ENCODE results near the gene CGB7. TPM values are rescaled to one million over a fixed set of nuclear protein-coding genes. Genes with fewer than 3 reads are reported as not detected.
A peak's percentile ranks its signal among the peaks of the same experiment; 100 is the strongest.

CGB7 gene
- total RNA-seq, 6 donors from 2014 or later: 0.22 to 5.2 (median 0.55) TPM

DNA sequence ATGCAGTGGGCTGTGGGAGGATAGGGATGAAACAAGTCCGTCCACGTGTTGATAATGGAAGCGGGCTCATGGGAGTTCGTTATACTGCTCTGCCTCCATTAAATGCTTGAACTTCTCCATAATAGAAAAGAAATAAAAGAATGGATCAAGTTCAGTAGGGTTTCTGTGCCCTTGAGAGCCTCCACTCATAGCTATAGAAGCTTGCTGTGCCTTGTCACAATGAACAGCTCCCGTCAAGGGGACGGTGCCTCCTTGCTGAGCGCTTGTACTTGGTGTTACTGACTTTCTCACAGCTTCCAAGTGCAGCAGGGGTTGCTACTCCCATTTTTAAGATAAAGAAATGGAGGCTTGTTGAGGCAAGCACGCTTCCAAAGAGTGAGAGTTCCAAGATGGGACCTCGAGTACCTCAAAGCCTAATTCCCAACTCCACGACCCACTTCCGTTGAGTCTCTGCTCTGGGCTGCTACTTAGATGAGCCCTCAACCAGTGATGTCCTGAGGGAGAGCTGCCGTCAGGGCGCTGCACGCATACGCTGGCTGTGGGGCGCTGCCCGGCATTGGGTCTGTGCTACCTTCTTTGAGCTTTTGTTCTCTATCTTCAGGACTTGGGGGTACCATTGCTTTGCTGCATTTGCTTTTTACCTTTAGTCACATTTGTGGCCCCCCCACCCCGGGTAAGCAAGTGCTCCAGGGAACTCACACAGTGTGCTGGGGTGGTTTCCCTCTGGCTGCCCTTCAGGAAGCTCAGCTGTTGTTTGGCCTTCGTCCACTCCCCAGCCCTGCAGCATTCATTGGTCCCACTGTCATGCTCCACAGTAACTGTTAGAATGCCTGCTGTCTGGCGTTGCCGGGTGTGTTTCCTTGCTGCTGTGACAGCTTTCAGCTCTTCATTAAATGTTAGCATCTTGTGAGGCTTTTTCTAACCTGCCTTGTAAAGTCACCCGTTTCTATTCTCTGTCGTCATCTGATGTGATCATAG lies 37.2 kb upstream of the CGB7 start:
- Histone ChIP-seq H3K27me3 (no peaks in the 10 kb centered on the region), H3K36me3 (peaks cover 19 to 97% (median 80%) of the 10 kb centered on the region in 4 donors), H3K9me3 (no peaks in the 10 kb centered on the region), H3K4me1 (peaks cover 4 to 5% (median 4%) of the 10 kb centered on the region in 4 donors), H3K27ac (no peak overlapping the region), H3K4me3 (no peak overlapping the region)
- TF ChIP-seq POLR2A (IDR thresholded peaks at IDR 0.05): no peak
- no peak for TF ChIP-seq POLR2AphosphoS5 (IDR thresholded peaks at IDR 0.05)
- TF ChIP-seq, protein P1, sequence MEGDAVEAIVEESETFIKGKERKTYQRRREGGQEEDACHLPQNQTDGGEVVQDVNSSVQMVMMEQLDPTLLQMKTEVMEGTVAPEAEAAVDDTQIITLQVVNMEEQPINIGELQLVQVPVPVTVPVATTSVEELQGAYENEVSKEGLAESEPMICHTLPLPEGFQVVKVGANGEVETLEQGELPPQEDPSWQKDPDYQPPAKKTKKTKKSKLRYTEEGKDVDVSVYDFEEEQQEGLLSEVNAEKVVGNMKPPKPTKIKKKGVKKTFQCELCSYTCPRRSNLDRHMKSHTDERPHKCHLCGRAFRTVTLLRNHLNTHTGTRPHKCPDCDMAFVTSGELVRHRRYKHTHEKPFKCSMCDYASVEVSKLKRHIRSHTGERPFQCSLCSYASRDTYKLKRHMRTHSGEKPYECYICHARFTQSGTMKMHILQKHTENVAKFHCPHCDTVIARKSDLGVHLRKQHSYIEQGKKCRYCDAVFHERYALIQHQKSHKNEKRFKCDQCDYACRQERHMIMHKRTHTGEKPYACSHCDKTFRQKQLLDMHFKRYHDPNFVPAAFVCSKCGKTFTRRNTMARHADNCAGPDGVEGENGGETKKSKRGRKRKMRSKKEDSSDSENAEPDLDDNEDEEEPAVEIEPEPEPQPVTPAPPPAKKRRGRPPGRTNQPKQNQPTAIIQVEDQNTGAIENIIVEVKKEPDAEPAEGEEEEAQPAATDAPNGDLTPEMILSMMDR (IDR thresholded peaks at IDR 0.05): no peak
- TF ChIP-seq EP300 (IDR thresholded peaks at IDR 0.05): no peak
- ATAC-seq (ENCODE audit: low FRiP score in 2 of 2): no peak
- 85 to 87% methylated on average over 22 to 23 of the region's 23 CpGs for WGBS, 2 donors
- peak in 1 of 2 donors; percentile 58 for DNase-seq

GRCh38 chr19:49092686-49093085 lies 35.1 kb upstream of the CGB7 start:
- Histone ChIP-seq H3K4me3 (no peak overlapping the region), H3K27ac (no peak overlapping the region), H3K27me3 (no peaks in the 10 kb centered on the region), H3K36me3 (peaks cover 19 to 94% (median 77%) of the 10 kb centered on the region in 4 donors), H3K9me3 (no peaks in the 10 kb centered on the region), H3K4me1 (peaks cover 5 to 17% (median 6%) of the 10 kb centered on the region in 4 donors)
- ATAC-seq (ENCODE audit: low FRiP score in 2 of 2) (no peak), DNase-seq (no peak)
- 93 to 95% methylated on average over 6 of the region's 6 CpGs for WGBS, 2 donors
- TF ChIP-seq, protein P1 (IDR thresholded peaks at IDR 0.05): no peak
- TF ChIP-seq POLR2AphosphoS5 (IDR thresholded peaks at IDR 0.05) (no peak), POLR2A (IDR thresholded peaks at IDR 0.05) (no peak), EP300 (IDR thresholded peaks at IDR 0.05) (no peak)

GRCh38 chr19:49091391-49092038 lies 34.0 kb upstream of the CGB7 start:
- WGBS, 2 donors: 91% methylated on average over 17 of the region's 17 CpGs
- DNase-seq: no peak
- TF ChIP-seq EP300 (IDR thresholded peaks at IDR 0.05) (no peak), POLR2A (IDR thresholded peaks at IDR 0.05) (no peak), POLR2AphosphoS5 (IDR thresholded peaks at IDR 0.05) (no peak)
- TF ChIP-seq, protein P1 (IDR thresholded peaks at IDR 0.05): no peak
- Histone ChIP-seq H3K36me3 (peaks cover 19 to 89% (median 73%) of the 10 kb centered on the region in 4 donors), H3K4me3 (no peak overlapping the region), H3K27ac (no peak overlapping the region), H3K4me1 (peaks cover 12 to 25% (median 13%) of the 10 kb centered on the region in 4 donors), H3K9me3 (no peaks in the 10 kb centered on the region), H3K27me3 (no peaks in the 10 kb centered on the region)
- ATAC-seq (ENCODE audit: low FRiP score in 2 of 2): no peak

- no peak for ATAC-seq (ENCODE audit: low FRiP score in 2 of 2)
- Histone ChIP-seq H3K27me3 (no peaks in the 10 kb centered on the region), H3K4me3 (peak overlapping the region; percentile 93 to 100 (median 98)), H3K9me3 (no peaks in the 10 kb centered on the region), H3K36me3 (peaks cover 12 to 39% (median 29%) of the 10 kb centered on the region in 4 donors), H3K27ac (peak overlapping the region in 3 of 4 donors; percentile 91 to 95 (median 92)), H3K4me1 (peaks cover 19 to 38% (median 23%) of the 10 kb centered on the region in 4 donors)
- no peak for DNase-seq
- WGBS, 2 donors: 56 to 57% methylated on average over 11 of the region's 11 CpGs
- TF ChIP-seq POLR2AphosphoS5 (IDR thresholded peaks at IDR 0.05) (no peak), POLR2A (IDR thresholded peaks at IDR 0.05) (no peak), EP300 (IDR thresholded peaks at IDR 0.05) (no peak)
- TF ChIP-seq, protein P1 (IDR thresholded peaks at IDR 0.05): no peak
These were observed 28.7 kb upstream of the CGB7 start for GRCh38 chr19:49086296-49086695.

All from upper lobe of left lung (tissue), 6 donors.